Mucosa of stomach (tissue), 1 donor: ENCODE measurements around the gene MAPK1IP1L.
"Not testable (repeated sequence)": the region's sequence is repeated elsewhere in the genome, so short reads cannot be mapped to it uniquely, and the experiment has no call there.

ENCODE experiments used
- H3K27me3 ChIP-seq: one replicate; pipeline ENCODE4 v1.7.0; 2013; ENCODE audit warnings: mild to moderate bottlenecking, low read length; ENCODE audit not compliant: control insufficient read depth, insufficient read depth
- H3K36me3 ChIP-seq: one replicate; pipeline ENCODE4 v1.7.0; 2013; ENCODE audit warnings: low read length; ENCODE audit not compliant: control insufficient read depth, insufficient read depth
- H3K4me1 ChIP-seq: one replicate; pipeline ENCODE4 v1.7.0; 2013; ENCODE audit warnings: mild to moderate bottlenecking, low read length; ENCODE audit not compliant: control insufficient read depth, insufficient read depth
- H3K4me3 ChIP-seq: one replicate; pipeline ENCODE4 v1.7.0; 2013; ENCODE audit warnings: low read length
- H3K9ac ChIP-seq: one replicate; pipeline ENCODE4 v1.7.0; 2013; ENCODE audit warnings: mild to moderate bottlenecking, low read length, moderate library complexity
- H3K9me3 ChIP-seq: one replicate; pipeline ENCODE4 v1.7.0; 2013; ENCODE audit warnings: mild to moderate bottlenecking, low read length, moderate library complexity; ENCODE audit not compliant: control insufficient read depth
- donor health status: Pancreatic carcinoma.

The MAPK1IP1L gene

GRCh38 chr14:55051423-55052268, at the start of gene MAPK1IP1L:
TSS of gene MAPK1IP1L (plus strand) at chr14:55051647. CDS start at chr14:55061684, 10,037 bp downstream.
- no peaks in the 10 kb centered on the region for H3K9me3 ChIP-seq
- H3K4me1 ChIP-seq, result peaks cover 16% of the 10 kb centered on the region
- no peaks in the 10 kb centered on the region for H3K27me3 ChIP-seq
- H3K9ac ChIP-seq, result peak within 1 kb of the TSS; percentile 100
- peak within 1 kb of the TSS; percentile 85 for H3K4me3 ChIP-seq
- H3K36me3 ChIP-seq, result no peaks in the 10 kb centered on the region

- Histone ChIP-seq H3K9me3 (no peaks in the 10 kb centered on the region), H3K4me3 (no peak overlapping the region), H3K9ac (no peak overlapping the region), H3K27me3 (no peaks in the 10 kb centered on the region), H3K4me1 (no peaks in the 10 kb centered on the region), H3K36me3 (no peaks in the 10 kb centered on the region)
Observed at GRCh38 chr14:55005071-55005470, 46.4 kb upstream of the MAPK1IP1L start.

- Histone ChIP-seq H3K27me3 (no peaks in the 10 kb centered on the region), H3K9ac (no peak overlapping the region), H3K4me1 (no peaks in the 10 kb centered on the region), H3K4me3 (no peak overlapping the region), H3K36me3 (no peaks in the 10 kb centered on the region), H3K9me3 (no peaks in the 10 kb centered on the region)
Observed at GRCh38 chr14:55015006-55015405, 36.4 kb upstream of the MAPK1IP1L start.

- H3K27me3 ChIP-seq, result no peaks in the 10 kb centered on the region
Observed at GRCh38 chr14:55019968-55020554, 31.4 kb upstream of the MAPK1IP1L start.

GRCh38 chr14:55024365-55024764, 27.1 kb upstream of the MAPK1IP1L start:
- peaks cover 16% of the 10 kb centered on the region for H3K4me1 ChIP-seq
- not testable (repeated sequence) for H3K4me3 ChIP-seq, H3K9ac ChIP-seq, H3K9me3 ChIP-seq, H3K27me3 ChIP-seq, H3K36me3 ChIP-seq

More at GRCh38 chr14:55019968-55020554, 31.4 kb upstream of the MAPK1IP1L start:
- no peaks in the 10 kb centered on the region for H3K4me1 ChIP-seq
- H3K36me3 ChIP-seq, result no peaks in the 10 kb centered on the region
- H3K9me3 ChIP-seq, result no peaks in the 10 kb centered on the region
- H3K4me3 ChIP-seq, result no peak overlapping the region
- no peak overlapping the region for H3K9ac ChIP-seq

GRCh38 chr14:55025948-55026347, 25.5 kb upstream of the MAPK1IP1L start:
- no peaks in the 10 kb centered on the region for H3K9me3 ChIP-seq
- peak overlapping the region; percentile 80 for H3K9ac ChIP-seq
- H3K27me3 ChIP-seq, result no peaks in the 10 kb centered on the region
- peaks cover 16% of the 10 kb centered on the region for H3K4me1 ChIP-seq
- peak overlapping the region; percentile 81 for H3K4me3 ChIP-seq
- H3K36me3 ChIP-seq, result no peaks in the 10 kb centered on the region

- Histone ChIP-seq H3K9ac (peak overlapping the region; percentile 80), H3K27me3 (no peaks in the 10 kb centered on the region), H3K4me1 (peaks cover 16% of the 10 kb centered on the region), H3K9me3 (no peaks in the 10 kb centered on the region), H3K4me3 (peak overlapping the region; percentile 81), H3K36me3 (no peaks in the 10 kb centered on the region)
Observed at GRCh38 chr14:55026441-55026792, 25.0 kb upstream of the MAPK1IP1L start.

GRCh38 chr14:55026793-55027561, 24.5 kb upstream of the MAPK1IP1L start, which contains the start of the genes SOCS4 and WDHD1:
TSS of gene SOCS4 (plus strand) at chr14:55027236. CDS start at chr14:55043042, 15,806 bp downstream.
TSS of gene WDHD1 (minus strand) at chr14:55027099. CDS start at chr14:55026787, 312 bp downstream.
- Histone ChIP-seq H3K9me3 (no peaks in the 10 kb centered on the region), H3K27me3 (no peaks in the 10 kb centered on the region), H3K4me3 (peak within 1 kb of the TSS; percentile 81), H3K9ac (peak within 1 kb of the TSS; percentile 80), H3K4me1 (peaks cover 16% of the 10 kb centered on the region), H3K36me3 (no peaks in the 10 kb centered on the region)

GRCh38 chr14:55028066-55028465, 23.4 kb upstream of the MAPK1IP1L start:
- H3K9ac ChIP-seq, result peak overlapping the region; percentile 80
- no peaks in the 10 kb centered on the region for H3K27me3 ChIP-seq
- no peak overlapping the region for H3K4me3 ChIP-seq
- H3K4me1 ChIP-seq, result peaks cover 16% of the 10 kb centered on the region
- no peaks in the 10 kb centered on the region for H3K36me3 ChIP-seq
- no peaks in the 10 kb centered on the region for H3K9me3 ChIP-seq

- no peak overlapping the region for H3K9ac ChIP-seq
Observed at GRCh38 chr14:55028476-55028875, 23.0 kb upstream of the MAPK1IP1L start.

GRCh38 chr14:55031190-55031589, 20.3 kb upstream of the MAPK1IP1L start:
- H3K9me3 ChIP-seq, result no peaks in the 10 kb centered on the region
- H3K36me3 ChIP-seq, result no peaks in the 10 kb centered on the region
- no peak overlapping the region for H3K9ac ChIP-seq
- no peaks in the 10 kb centered on the region for H3K27me3 ChIP-seq
- H3K4me3 ChIP-seq, result no peak overlapping the region
- H3K4me1 ChIP-seq, result peaks cover 13% of the 10 kb centered on the region

More at GRCh38 chr14:55028476-55028875, 23.0 kb upstream of the MAPK1IP1L start:
- Histone ChIP-seq H3K4me1 (peaks cover 16% of the 10 kb centered on the region), H3K36me3 (no peaks in the 10 kb centered on the region), H3K27me3 (no peaks in the 10 kb centered on the region), H3K9me3 (no peaks in the 10 kb centered on the region), H3K4me3 (no peak overlapping the region)

GRCh38 chr14:55037995-55038394, 13.5 kb upstream of the MAPK1IP1L start:
- H3K4me3 ChIP-seq, H3K9ac ChIP-seq, H3K27me3 ChIP-seq, H3K9me3 ChIP-seq, H3K36me3 ChIP-seq: not testable (repeated sequence)
- H3K4me1 ChIP-seq, result peaks cover 12% of the 10 kb centered on the region
